GM23338 (cell line): ENCODE results near the gene FDX1. TPM values are rescaled to one million over a fixed set of nuclear protein-coding genes. Genes with fewer than 3 reads are reported as not detected.

ENCODE experiments used
- CREB1 ChIP-seq: fragments of 250-450 bp; sonication (Bioruptor Pico); IDR thresholded peaks from 2 replicates; pipeline ENCODE4 v1.5.0; 2020; ENCODE audit warnings: low read depth, mild to moderate bottlenecking, moderate library complexity
- EZH2 ChIP-seq: fragments of 200-600 bp; sonication (generic); IDR thresholded peaks from one replicate; pipeline ENCODE4 v1.8.0; 2017; ENCODE audit warnings: antibody characterized with exemption, mild to moderate bottlenecking, low read depth; ENCODE audit not compliant: unreplicated experiment
- POLR2AphosphoS5 ChIP-seq: IDR thresholded peaks from 2 replicates; pipeline ENCODE4 v1.6.1; 2016; ENCODE audit warnings: antibody characterized with exemption, low read depth
- ZNF114 ChIP-seq: fragments of 250-450 bp; sonication (Bioruptor Pico); IDR thresholded peaks from 2 replicates; pipeline ENCODE4 v1.5.0; 2020; ENCODE audit warnings: mild to moderate bottlenecking, moderate library complexity
- polyA plus RNA-seq: library from polyadenylated mRNA; unstranded; fragments of >200 nt; fragmentation: Nextera tagmentation; extraction: Ambion mirVana; gene quantifications from 2 replicates; pipeline ENCODE4 v1.2.1, GENCODE V29; 2016
- total RNA-seq: library from RNA; depleted of rRNA; stranded (reverse); fragments of >200 nt; shearing (Covaris generic); gene quantifications from 2 replicates; pipeline ENCODE4 v1.2.3, GENCODE V29; 2014
- TF ChIP-seq, protein P1 (sequence below): fragments of 250-450 bp; sonication (Bioruptor Pico); IDR thresholded peaks from 2 replicates; pipeline ENCODE4 v1.5.0; 2020; ENCODE audit warnings: mild to moderate bottlenecking, moderate library complexity
- TF ChIP-seq, protein P2 (sequence below): IDR thresholded peaks from 2 replicates; pipeline ENCODE4 v1.6.1; 2016; ENCODE audit warnings: antibody characterized with exemption
- TF ChIP-seq, protein P3 (sequence below), 2 experiments: fragments of 200-600 bp in 1 of 2; sonication (generic) in 1 of 2; conservative IDR thresholded peaks; 2 replicates each; pipeline versions ENCODE4 v1.5.1 to v1.6.1; 2016 to 2017; ENCODE audit warnings: antibody characterized with exemption in 2 of 2, low read depth in 2 of 2, mild to moderate bottlenecking in 2 of 2, moderate library complexity in 1 of 2

FDX1 gene
- total and polyA plus RNA-seq, 2 experiments from 2014 or later: 11.1 to 15.9 TPM

DNA sequence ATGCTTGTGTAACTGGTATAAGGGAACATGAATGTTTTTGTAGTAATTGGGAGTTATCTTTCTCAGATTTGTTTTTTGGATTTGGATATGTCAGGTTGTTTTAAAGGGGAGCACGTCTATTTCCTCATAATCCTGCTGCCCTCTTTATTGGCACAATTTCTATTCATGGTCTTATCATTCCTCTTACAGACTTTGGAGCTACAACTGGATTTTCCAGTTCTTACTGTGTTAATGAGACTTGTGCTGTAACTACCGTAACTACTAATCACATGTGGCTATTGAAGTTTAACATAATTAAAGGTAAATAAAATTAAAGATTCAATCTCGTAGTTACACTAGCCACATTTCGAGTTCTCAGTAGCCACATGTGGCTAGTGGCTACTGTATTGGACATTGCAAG, 1.9 kb downstream of the FDX1 start (continued):
- TF ChIP-seq, protein P1, sequence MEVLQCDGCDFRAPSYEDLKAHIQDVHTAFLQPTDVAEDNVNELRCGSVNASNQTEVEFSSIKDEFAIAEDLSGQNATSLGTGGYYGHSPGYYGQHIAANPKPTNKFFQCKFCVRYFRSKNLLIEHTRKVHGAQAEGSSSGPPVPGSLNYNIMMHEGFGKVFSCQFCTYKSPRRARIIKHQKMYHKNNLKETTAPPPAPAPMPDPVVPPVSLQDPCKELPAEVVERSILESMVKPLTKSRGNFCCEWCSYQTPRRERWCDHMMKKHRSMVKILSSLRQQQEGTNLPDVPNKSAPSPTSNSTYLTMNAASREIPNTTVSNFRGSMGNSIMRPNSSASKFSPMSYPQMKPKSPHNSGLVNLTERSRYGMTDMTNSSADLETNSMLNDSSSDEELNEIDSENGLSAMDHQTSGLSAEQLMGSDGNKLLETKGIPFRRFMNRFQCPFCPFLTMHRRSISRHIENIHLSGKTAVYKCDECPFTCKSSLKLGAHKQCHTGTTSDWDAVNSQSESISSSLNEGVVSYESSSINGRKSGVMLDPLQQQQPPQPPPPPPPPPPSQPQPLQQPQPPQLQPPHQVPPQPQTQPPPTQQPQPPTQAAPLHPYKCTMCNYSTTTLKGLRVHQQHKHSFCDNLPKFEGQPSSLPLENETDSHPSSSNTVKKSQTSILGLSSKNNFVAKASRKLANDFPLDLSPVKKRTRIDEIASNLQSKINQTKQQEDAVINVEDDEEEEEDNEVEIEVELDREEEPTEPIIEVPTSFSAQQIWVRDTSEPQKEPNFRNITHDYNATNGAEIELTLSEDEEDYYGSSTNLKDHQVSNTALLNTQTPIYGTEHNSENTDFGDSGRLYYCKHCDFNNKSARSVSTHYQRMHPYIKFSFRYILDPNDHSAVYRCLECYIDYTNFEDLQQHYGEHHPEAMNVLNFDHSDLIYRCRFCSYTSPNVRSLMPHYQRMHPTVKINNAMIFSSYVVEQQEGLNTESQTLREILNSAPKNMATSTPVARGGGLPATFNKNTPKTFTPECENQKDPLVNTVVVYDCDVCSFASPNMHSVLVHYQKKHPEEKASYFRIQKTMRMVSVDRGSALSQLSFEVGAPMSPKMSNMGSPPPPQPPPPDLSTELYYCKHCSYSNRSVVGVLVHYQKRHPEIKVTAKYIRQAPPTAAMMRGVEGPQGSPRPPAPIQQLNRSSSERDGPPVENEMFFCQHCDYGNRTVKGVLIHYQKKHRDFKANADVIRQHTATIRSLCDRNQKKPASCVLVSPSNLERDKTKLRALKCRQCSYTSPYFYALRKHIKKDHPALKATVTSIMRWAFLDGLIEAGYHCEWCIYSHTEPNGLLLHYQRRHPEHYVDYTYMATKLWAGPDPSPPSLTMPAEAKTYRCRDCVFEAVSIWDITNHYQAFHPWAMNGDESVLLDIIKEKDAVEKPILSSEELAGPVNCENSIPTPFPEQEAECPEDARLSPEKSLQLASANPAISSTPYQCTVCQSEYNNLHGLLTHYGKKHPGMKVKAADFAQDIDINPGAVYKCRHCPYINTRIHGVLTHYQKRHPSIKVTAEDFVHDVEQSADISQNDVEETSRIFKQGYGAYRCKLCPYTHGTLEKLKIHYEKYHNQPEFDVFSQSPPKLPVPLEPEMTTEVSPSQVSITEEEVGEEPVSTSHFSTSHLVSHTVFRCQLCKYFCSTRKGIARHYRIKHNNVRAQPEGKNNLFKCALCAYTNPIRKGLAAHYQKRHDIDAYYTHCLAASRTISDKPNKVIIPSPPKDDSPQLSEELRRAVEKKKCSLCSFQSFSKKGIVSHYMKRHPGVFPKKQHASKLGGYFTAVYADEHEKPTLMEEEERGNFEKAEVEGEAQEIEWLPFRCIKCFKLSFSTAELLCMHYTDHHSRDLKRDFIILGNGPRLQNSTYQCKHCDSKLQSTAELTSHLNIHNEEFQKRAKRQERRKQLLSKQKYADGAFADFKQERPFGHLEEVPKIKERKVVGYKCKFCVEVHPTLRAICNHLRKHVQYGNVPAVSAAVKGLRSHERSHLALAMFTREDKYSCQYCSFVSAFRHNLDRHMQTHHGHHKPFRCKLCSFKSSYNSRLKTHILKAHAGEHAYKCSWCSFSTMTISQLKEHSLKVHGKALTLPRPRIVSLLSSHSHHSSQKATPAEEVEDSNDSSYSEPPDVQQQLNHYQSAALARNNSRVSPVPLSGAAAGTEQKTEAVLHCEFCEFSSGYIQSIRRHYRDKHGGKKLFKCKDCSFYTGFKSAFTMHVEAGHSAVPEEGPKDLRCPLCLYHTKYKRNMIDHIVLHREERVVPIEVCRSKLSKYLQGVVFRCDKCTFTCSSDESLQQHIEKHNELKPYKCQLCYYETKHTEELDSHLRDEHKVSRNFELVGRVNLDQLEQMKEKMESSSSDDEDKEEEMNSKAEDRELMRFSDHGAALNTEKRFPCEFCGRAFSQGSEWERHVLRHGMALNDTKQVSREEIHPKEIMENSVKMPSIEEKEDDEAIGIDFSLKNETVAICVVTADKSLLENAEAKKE: no peak
- TF ChIP-seq, protein P2, sequence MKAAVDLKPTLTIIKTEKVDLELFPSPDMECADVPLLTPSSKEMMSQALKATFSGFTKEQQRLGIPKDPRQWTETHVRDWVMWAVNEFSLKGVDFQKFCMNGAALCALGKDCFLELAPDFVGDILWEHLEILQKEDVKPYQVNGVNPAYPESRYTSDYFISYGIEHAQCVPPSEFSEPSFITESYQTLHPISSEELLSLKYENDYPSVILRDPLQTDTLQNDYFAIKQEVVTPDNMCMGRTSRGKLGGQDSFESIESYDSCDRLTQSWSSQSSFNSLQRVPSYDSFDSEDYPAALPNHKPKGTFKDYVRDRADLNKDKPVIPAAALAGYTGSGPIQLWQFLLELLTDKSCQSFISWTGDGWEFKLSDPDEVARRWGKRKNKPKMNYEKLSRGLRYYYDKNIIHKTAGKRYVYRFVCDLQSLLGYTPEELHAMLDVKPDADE: no peak
- TF ChIP-seq POLR2AphosphoS5 (no peak), EZH2 (no peak), CREB1 (CRISPR knock-in tag) (no peak), ZNF114 (CRISPR knock-in tag) (no peak)
- TF ChIP-seq, protein P3, sequence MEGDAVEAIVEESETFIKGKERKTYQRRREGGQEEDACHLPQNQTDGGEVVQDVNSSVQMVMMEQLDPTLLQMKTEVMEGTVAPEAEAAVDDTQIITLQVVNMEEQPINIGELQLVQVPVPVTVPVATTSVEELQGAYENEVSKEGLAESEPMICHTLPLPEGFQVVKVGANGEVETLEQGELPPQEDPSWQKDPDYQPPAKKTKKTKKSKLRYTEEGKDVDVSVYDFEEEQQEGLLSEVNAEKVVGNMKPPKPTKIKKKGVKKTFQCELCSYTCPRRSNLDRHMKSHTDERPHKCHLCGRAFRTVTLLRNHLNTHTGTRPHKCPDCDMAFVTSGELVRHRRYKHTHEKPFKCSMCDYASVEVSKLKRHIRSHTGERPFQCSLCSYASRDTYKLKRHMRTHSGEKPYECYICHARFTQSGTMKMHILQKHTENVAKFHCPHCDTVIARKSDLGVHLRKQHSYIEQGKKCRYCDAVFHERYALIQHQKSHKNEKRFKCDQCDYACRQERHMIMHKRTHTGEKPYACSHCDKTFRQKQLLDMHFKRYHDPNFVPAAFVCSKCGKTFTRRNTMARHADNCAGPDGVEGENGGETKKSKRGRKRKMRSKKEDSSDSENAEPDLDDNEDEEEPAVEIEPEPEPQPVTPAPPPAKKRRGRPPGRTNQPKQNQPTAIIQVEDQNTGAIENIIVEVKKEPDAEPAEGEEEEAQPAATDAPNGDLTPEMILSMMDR (conservative IDR thresholded peaks at IDR 0.05; ENCODE audit: low read depth in 2 of 2): no peak
